Activated CD8-positive, alpha-beta memory T cell treated with anti-CD3 and anti-CD28 coated beads for 1 hour (primary cell): Measurements from ENCODE around the gene APOL2.
"Not testable (repeated sequence)": the region's sequence is repeated elsewhere in the genome, so short reads cannot be mapped to it uniquely, and the experiment has no call there.

Experiments
- DNase-seq, 2 donors: peaks; one replicate each; pipeline ENCODE4 v3.0.0-alpha.2; 2020; ENCODE audit warnings: low read depth in 1 of 2; ENCODE audit errors: extremely low read depth in 1 of 2

Gene APOL2

DNA sequence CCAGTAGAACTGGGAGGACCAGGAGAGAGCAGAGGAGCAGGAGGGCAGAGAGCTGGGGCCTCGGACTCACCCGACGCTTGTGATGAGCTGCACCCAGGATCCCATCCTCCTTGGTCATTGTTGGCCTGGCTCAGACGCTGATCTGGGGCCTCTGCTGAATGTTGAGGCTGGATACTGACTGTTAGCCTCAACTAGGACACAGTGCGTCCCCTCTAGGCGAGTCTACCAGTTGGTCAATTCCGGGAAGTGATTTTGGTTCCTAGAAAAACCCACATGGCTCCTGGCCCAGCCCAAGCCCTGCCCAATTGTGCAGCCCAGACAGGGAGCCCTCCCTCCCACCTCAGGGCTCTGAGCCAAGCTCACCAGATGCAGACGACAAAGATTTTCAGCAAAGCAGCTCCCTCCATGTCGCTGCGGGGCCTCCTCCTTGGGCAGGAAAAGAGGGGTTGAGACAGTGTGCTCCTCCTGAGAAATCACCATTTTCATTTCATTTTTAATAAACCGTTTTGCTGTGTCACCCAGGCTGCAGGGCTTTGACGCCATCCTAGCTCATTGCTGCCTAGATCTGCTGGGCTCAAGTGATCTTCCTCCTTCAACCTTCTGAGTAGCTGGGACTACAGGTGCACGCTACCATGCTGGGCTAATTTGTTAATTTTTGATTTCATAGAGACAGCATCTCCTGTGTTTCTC lies 37.6 kb downstream of the APOL2 start, which contains the start of gene APOL4:
APOL4 (minus strand) TSS at position 180 of the 690 bp plus-strand sequence; CDS start at position 105, 75 bp downstream.
- no peak for DNase-seq

GRCh38 chr22:36201025-36201424 lies 38.3 kb downstream of the APOL2 start:
- DNase-seq = not testable (repeated sequence)

GRCh38 chr22:36199001-36199551 lies 40.3 kb downstream of the APOL2 start:
- DNase-seq = no peak

DNA sequence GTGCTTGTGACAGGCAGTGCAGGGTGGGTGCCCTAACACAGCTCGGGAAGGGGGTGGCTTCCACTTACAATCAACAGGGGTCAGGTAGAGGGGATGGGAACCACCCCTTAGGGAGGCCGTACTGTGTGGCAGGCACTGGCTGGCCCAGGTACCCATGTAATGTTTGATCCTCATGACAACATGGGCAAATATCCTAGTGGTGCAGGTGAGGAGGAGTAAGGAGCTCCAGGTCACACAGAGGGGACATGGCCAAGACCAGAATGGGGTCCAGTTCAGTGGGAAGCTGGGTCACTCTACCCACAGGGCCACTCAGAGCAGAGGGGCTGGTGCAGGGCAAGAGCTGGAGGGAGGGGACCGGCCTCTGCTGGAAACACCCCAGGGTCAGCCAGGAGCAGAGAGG lies 40.8 kb downstream of the APOL2 start:
- DNase-seq = no peak

- DNase-seq = no peak
Observed at GRCh38 chr22:36197514-36198146, 41.7 kb downstream of the APOL2 start.

GRCh38 chr22:36197065-36197440 lies 42.3 kb downstream of the APOL2 start:
- DNase-seq = no peak

- no peak for DNase-seq
Observed at GRCh38 chr22:36196254-36197064, 42.9 kb downstream of the APOL2 start.

DNA sequence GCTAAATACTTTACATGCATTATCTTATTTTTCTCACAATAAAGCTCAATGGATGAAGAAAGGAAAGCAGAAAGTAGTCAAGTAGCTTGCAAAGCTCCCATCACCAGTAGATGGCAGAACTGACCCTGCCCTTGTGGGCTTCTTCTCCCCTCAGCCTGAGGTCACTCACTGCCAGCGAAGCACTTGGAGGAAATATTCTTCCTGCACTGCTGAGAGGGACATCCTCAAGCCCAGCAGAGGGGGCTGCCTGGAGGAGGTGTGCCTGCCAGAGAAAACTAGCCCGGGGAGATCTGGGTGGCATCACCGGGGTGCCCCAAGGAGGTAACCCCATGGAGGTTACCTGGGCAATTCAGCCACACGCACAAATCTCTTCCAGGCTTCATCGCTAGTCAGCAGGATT lies 44.4 kb downstream of the APOL2 start:
- no peak for DNase-seq

DNA sequence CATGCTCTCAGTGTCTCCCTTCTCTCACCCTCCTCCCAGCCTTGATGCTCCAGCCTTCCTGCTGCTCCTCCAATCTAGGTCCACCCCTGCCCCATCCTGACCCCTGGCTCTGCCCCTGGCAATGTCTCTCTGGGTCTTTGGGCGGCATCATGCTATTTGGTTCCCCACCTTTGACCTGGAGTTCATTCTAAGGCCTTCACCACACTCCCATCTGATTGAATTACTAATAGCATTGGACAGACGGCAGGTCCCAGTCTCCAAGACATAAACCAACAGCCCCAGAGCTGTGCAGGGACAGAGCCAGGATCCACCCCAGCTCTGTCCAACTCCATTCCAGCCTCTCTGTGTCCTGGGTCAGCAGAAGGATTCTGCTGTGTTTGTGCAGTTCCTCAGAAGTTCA lies 44.9 kb downstream of the APOL2 start:
- no peak for DNase-seq

GRCh38 chr22:36193577-36193976 lies 45.8 kb downstream of the APOL2 start:
- no peak for DNase-seq

- no peak for DNase-seq
Observed at GRCh38 chr22:36193171-36193570, 46.2 kb downstream of the APOL2 start.

GRCh38 chr22:36192542-36192941 lies 46.8 kb downstream of the APOL2 start:
- no peak for DNase-seq

GRCh38 chr22:36191106-36191836 lies 48.1 kb downstream of the APOL2 start:
- DNase-seq = no peak

GRCh38 chr22:36187862-36188261 lies 51.5 kb downstream of the APOL2 start:
- DNase-seq = not testable (repeated sequence)

DNA sequence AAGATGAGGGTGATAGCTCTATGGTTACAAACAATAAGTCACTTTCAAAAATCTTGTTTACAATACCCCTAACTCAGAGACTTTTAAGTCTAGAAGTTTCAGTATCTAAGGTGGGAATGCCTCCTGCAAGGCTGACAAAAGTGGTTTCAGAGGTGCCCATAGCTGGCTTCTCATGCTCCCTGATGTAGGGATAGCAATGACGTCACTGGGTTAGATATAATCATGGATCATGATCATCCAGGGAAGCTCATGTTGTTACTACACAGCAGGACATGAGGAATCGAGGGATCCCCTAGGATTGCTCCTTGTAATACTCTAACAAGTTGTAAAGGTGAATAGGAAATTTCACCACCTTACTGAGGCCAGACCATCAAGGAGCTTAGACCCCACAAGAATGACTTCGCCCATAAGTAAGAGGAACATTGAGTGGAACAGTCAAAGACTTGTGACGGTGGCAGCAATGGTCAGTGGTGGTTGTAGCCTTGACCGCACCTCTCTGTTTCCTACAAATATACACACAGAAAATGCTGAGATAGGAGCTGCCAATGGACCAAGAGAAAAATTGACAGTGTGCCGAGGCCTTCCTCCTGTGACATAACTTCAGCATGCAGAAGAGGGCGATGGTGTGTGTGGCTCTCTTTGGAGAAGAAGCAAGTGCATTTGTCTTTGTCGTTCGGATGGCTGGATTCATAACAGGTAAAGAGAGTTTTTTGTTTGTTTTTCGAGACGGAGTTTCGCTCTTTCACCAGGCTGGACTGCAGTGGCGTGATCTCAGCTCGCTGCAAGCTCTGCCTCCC lies 53.3 kb downstream of the APOL2 start:
- no peak for DNase-seq

DNA sequence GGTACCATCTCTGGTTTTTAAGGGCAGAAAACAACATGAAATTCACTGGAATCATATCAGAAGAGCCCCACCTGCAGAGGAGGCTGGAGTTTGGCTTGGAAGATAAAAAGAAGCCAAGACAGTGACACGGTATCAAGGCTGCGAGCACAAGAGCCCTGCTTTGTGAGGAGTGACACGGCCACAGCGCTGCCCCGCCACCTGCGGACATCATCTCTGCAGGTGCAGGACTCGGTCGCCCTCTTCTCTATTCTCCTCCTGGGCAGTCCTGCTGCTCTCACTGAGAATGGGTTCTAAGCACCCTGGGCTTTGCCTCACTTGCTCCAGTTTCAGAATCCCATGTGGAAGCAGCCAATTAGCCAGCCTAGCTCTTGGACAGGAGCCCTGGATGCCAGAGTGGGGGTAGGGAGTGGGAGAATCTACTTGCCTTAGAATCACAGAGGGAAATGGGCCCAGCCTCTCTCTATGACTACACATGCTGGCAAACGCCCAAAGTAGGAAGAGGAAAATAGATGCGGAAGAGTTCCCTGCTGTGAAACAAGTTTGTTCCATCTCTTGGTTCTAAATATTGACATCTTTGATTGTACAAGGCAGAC lies 54.8 kb downstream of the APOL2 start:
- DNase-seq = no peak

GRCh38 chr22:36183446-36183845 lies 55.9 kb downstream of the APOL2 start:
- DNase-seq = no peak

DNA sequence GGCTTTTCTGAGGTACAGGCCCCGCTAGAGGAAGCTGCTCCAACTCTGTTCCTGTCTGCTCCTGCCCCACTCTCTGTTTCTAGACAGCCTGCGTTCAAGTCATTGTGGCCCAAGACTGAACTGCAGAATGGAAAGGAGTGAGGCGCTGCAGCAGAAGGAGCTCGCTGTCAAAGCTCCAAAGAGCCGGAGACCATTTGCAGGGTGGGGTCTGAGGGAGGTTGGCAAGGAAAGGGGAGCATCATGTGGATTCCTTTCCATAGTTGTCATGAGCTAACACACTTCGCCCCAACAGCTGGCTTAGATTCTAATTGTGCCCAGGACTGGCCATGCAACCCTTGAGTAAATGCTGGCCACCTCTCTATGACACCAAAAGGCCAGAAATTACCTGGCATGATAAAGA lies 56.5 kb downstream of the APOL2 start:
- DNase-seq = no peak

DNA sequence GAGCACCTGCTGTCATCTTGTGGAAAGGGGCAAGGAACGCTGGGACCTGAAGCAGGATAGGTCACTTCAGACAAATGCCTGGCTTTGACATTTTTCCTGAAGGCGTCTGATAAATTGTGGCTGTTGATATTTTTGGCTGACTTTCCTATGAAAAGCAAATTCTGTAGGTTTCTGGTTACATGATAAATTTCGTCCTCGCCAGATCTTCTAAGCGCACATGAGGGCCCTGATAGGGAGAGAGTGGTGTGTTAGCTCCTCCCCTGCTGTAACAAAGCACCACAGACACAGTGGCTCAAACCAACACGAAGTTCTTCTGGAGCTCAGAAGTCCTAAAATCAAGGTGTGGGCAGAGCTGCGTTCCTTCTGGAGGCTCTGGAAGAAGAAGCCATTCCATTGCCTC lies 57.3 kb downstream of the APOL2 start:
- DNase-seq = no peak

DNA sequence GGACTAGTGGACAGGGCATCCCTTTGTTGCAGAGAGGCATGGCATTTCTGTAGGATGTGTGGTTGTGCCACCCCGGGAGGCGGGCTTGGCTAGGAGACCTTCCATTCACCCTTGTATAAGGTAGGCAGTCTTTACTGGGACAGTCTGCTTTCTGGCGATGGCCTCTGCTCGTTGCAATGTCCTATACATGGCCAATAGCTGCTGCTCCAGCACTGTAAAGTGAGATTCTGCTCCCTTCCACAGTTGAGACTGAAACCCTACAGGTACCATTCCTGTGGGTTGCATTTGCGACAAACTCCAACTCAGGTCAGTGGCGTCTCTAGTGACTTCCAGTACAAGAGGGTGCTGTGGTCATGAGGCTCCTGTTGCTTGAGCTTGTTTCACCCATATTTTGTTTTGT lies 58.4 kb downstream of the APOL2 start:
- DNase-seq = no peak
